GM06990 (cell line): ENCODE results near the gene ZNF488.

ENCODE experiments used
- DNase-seq: peaks from one replicate; pipeline ENCODE4 v3.0.0-alpha.2; 2011; ENCODE audit not compliant: insufficient read length; ENCODE audit errors: extremely low read depth
- H3K27me3 ChIP-seq: replicated peaks from 2 replicates; pipeline ENCODE4 v1.6.0; 2011; ENCODE audit warnings: low read length; ENCODE audit not compliant: control insufficient read depth, insufficient read depth
- H3K36me3 ChIP-seq: 2 replicates; pipeline ENCODE4 v1.5.1; 2011; ENCODE audit warnings: low read length; ENCODE audit not compliant: control insufficient read depth, insufficient read depth
- H3K4me3 ChIP-seq: replicated peaks from 2 replicates; pipeline ENCODE4 v1.5.1; 2011; ENCODE audit warnings: low read depth, mild to moderate bottlenecking, control low read depth, low read length
- CTCF ChIP-seq: IDR thresholded peaks from 2 replicates; pipeline ENCODE4 v1.5.1; 2011; ENCODE audit warnings: low read length, control low read depth, mild to moderate bottlenecking, inconsistent platforms; ENCODE audit not compliant: insufficient read depth, poor library complexity, severe bottlenecking

ZNF488 gene

DNA sequence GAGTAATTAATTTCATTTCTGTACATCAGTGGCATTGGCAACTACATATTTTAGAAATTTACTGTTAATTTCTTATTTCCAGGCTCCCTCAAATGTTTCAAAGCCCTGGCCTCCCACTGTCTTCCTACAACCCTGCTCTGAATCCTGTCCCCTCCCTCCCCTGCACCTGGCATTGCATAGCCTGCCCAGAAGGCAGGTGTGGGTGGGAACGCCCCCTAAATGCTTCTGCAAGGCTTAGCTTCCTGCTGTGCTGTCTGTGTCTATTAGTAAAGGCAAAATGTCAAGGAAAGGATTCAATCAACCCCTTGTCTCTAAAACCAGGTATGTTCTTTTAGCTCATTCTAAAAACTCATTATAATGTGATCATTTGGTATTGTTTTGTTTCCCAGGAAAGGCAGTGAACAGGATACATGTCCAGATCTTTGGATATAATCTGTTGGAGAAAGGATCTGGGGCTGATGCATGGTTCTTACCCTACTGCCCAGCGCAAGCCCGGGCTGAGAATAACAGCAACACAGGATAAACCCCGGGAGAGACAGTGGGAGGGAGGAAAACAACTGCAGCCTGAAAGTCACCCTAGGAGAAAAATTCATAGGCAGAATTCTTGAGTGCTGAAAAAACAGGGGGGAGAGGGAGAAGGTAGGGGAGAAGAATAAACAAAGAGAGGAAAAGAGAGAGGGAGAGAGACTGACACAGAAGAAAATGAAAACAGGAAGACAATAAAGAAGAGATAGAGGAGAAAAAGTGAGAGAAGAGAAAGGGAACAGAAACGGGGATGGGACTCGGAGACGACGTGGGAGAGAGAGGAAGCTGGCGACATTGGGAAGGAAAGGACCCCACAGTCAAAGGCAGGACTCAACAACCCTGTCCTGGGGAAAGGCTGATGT, 589 bp downstream of the ZNF488 start:
- Histone ChIP-seq H3K4me3 (peak overlapping the region; percentile 61; the same call in 1 of the 2 replicates), H3K36me3 (no peaks in the 10 kb centered on the region), H3K27me3 (peaks cover 5% of the 10 kb centered on the region)
- DNase-seq, result no peak
- no peak for TF ChIP-seq CTCF

DNA sequence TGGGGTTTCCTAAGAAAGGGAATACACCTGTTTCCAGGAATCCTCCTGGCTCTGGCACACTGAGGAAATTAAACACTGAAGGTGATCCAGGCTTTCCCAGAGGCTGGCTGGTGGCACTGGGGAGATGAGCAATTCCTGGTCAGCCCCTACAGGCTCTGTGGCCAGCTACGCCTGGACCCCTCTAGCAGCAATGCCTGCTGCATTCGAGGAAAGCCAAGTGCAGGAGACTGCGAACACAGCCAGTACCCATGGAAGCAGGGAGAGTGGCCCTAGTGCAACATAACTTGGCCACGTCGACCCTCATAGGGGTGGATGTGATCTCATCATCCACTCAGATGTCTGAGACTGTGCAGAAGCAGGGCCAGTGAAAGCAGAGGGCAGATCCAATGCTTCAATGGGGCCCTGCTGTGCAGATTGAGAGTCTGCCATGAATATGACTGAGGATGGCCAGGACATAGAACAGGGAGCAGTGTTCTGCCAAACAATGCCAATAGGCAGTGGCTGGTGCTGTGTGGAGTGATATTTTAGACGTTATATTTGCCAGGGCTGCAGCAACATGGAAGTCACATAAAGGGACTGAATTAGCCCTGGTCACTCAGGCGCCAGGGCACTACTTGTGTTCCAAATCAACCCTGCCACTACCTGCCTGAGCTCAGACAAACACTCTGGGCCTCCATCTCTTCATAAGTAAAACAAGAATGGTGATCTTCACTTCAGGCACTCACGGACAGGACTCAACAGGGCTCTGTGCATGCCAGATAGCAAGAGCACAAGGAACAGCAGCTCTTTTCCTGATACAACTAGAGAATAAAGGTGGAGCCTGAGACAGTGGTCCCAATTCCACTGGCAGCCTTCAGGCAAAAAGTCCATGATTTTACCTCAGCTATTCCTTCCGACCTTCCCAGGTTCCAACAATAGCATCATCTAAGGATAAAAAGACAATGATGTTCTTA, 2.4 kb downstream of the ZNF488 start:
- H3K4me3 ChIP-seq, result no peak overlapping the region
- DNase-seq, result no peak
- H3K27me3 ChIP-seq, result peaks cover 6% of the 10 kb centered on the region
- no peaks in the 10 kb centered on the region for H3K36me3 ChIP-seq
- TF ChIP-seq CTCF, result no peak

- no peak overlapping the region for H3K4me3 ChIP-seq
- no peak for DNase-seq
- H3K27me3 ChIP-seq, result peaks cover 6% of the 10 kb centered on the region
- H3K36me3 ChIP-seq, result no peaks in the 10 kb centered on the region
- TF ChIP-seq CTCF, result no peak
Measured at GRCh38 chr10:47381103-47381395, 3.0 kb downstream of the ZNF488 start.

DNA sequence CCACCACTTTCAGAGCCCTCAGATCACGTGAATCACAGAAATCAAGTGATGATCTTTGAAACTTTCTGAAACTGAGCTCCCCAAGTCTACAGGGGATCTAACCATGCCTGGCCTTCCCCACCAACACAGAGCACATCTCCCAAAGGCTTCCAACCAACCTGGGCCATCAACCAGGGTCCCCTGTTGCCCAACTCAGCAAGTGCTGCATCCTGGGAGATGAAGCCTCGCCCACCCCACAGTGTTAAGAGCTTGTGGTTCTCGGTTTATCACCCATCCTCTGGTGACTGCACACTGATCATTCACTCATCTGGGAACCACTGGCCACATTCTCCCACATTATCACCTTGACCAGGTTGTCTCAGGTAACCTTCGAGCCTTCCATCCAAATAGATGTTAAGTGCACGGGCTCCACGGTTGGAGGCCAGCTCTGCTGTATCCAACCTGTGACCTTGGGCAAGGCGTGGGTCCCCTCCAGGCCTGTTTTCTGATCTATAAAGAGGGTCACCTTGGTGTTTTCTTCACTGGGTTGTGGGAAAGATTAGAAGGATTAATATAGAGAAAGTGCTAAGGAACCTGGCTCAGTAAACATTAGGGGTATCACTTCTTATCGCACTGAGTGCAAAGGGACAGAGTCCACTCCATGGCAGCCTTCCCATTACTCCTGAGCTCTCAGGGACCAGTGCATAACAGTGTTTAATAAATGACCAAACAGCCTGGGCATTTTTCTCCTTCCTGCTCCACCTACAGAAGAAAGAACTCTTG, 3.6 kb downstream of the ZNF488 start:
- no peak for TF ChIP-seq CTCF
- Histone ChIP-seq H3K36me3 (no peaks in the 10 kb centered on the region), H3K4me3 (no peak overlapping the region), H3K27me3 (peaks cover 6% of the 10 kb centered on the region)
- no peak for DNase-seq

DNA sequence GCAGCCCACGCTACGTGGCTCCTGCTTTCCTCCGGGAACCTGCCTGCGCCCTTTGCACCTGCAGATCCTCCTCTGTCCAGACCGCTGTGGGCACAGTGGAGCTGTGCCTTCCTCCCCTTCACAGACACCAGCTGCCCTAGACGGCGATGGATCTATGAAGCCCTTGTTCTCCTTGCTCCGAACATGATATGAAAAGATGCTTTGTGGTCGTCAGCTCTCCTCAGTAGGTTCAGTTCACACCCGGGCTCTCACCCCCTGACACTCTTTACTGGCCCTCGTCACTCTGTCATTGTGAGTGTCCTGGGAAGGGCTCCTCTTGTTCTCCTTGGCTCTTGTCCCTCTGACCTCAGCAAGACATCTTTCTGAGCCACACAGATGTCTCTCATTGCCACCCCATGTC, 4.2 kb downstream of the ZNF488 start:
- Histone ChIP-seq H3K36me3 (no peaks in the 10 kb centered on the region), H3K27me3 (peaks cover 6% of the 10 kb centered on the region), H3K4me3 (no peak overlapping the region)
- TF ChIP-seq CTCF, result no peak
- no peak for DNase-seq
